ENCODE measurements around the gene ABCA4. TPM values are rescaled to one million over a fixed set of nuclear protein-coding genes. Genes with fewer than 3 reads are reported as not detected.
A peak's percentile ranks its signal among the peaks of the same experiment; 100 is the strongest.

The ABCA4 gene
- total and polyA plus RNA-seq, 7 donors, result 0.03 to 0.32 (median 0.09) TPM; not detected in 2

DNA sequence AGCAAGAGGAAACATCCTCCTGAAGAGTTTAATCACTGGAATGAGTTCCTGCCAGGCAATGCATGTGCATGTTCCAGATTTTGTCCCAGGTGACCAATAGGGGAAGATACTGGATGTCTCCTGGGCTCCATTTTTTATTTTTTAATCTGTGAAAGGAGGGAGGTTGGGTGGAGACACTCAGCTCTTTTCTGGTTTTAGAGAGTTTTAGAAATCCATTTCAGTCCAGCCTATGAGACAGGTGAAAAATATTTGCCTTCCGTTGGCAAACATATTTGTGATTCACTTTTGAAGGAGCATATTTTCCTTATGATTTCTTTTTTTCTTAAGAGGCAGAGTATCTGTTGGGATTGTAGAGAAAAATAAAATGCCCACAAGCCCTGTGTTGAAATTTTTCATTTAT lies 70.7 kb downstream of the ABCA4 start:
- WGBS, 3 donors, result 67 to 84% (median 71%) methylated on average over 1 of the region's 1 CpG
- TF ChIP-seq, protein P1, sequence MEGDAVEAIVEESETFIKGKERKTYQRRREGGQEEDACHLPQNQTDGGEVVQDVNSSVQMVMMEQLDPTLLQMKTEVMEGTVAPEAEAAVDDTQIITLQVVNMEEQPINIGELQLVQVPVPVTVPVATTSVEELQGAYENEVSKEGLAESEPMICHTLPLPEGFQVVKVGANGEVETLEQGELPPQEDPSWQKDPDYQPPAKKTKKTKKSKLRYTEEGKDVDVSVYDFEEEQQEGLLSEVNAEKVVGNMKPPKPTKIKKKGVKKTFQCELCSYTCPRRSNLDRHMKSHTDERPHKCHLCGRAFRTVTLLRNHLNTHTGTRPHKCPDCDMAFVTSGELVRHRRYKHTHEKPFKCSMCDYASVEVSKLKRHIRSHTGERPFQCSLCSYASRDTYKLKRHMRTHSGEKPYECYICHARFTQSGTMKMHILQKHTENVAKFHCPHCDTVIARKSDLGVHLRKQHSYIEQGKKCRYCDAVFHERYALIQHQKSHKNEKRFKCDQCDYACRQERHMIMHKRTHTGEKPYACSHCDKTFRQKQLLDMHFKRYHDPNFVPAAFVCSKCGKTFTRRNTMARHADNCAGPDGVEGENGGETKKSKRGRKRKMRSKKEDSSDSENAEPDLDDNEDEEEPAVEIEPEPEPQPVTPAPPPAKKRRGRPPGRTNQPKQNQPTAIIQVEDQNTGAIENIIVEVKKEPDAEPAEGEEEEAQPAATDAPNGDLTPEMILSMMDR (IDR thresholded peaks at IDR 0.05), result no peak
- ATAC-seq (no peak), DNase-seq (no peak)
- intact Hi-C loops (cut with DNase I), result no loop called here
- no peaks in the 10 kb centered on the region for H3K27me3 ChIP-seq (ENCODE audit: insufficient read depth in 3 of 3, low read length in 2 of 3)
- H3K27ac ChIP-seq, result peak overlapping the region; percentile 5
- H3K9me3 ChIP-seq, result no peaks in the 10 kb centered on the region
- no peak overlapping the region for H3K4me3 ChIP-seq
- no peaks in the 10 kb centered on the region for H3K36me3 ChIP-seq (ENCODE audit: insufficient read depth in 1 of 2, low read depth in 1 of 2)
- no peaks in the 10 kb centered on the region for H3K4me1 ChIP-seq

DNA sequence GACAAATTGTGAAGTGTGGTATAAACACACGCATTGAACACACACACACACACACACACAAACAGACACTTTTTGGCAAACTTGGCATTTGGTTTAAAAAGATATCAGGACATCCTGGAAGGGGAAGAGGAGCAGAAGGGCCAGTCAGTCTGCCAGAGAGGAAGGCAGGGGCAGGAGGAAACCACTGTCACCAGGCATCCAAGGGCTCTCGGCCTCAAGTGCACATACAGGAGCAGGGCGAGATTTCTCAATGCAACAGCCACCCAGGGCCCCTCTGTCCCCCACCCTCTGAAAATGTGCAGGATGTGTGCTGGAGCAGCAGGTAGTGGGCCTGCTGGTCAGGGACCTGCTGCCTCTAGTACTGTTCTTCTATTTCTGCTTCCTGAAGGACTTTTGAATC lies 71.2 kb downstream of the ABCA4 start:
- Histone ChIP-seq H3K9me3 (no peaks in the 10 kb centered on the region), H3K4me3 (no peak overlapping the region), H3K36me3 (ENCODE audit: insufficient read depth in 1 of 2, low read depth in 1 of 2) (no peaks in the 10 kb centered on the region), H3K27me3 (ENCODE audit: insufficient read depth in 3 of 3, low read length in 2 of 3) (no peaks in the 10 kb centered on the region), H3K27ac (peak overlapping the region; percentile 71), H3K4me1 (no peaks in the 10 kb centered on the region)
- DNase-seq (no peak), ATAC-seq (no peak)
- 85 to 91% (median 90%) methylated on average over 3 of the region's 3 CpGs for WGBS, 3 donors
- TF ChIP-seq, protein P1 (IDR thresholded peaks at IDR 0.05), result no peak
- intact Hi-C loops (cut with DNase I), result loop anchor here in 1 of 2 donors (5.0 kb wide), 1 partner anchor 188 kb away; the partner anchor contains the start of gene ARHGAP29

DNA sequence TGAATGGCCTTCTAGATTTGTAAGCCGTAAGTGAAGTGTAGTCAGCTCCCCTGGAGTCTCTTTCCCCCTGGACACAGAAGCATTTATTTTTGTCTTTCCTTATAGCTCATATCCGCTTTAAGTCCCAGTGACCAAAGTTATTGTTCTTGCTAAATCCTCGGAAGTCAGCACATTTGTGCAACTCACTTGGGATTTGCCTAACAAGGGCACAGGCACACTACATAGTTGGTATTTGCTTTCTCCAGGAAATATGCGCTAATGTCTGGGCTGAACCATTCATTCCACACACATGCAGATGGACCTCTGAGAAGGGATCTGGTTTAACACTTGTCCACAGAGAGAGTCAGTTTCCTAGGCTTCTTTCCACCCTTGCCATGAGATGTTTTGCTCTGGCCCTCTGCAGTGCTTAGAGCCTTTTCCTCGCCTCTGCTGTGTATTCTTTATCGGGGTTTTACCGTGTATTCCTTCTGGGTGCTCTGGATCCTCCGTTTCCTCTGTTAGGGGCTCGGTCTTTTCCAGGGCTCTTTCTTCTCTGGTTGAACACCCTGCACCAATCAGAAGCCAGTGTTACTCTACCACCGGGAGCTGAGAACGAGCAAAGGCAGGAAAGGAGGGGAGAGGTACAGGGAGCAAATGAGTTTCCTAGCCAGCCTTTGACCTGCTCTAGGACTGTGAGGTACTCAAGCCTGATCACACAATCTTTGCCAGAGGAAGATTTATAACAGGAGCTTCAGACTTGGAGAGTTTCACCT lies 72.4 kb downstream of the ABCA4 start:
- Histone ChIP-seq H3K4me3 (no peak overlapping the region), H3K9me3 (no peaks in the 10 kb centered on the region), H3K27ac (peak overlapping the region; percentile 80), H3K4me1 (no peaks in the 10 kb centered on the region), H3K27me3 (ENCODE audit: insufficient read depth in 3 of 3, low read length in 2 of 3) (no peaks in the 10 kb centered on the region), H3K36me3 (ENCODE audit: insufficient read depth in 1 of 2, low read depth in 1 of 2) (no peaks in the 10 kb centered on the region)
- intact Hi-C loops (cut with DNase I), result loop anchor here in 1 of 2 donors (5.0 kb wide), 1 partner anchor 189 kb away; the partner anchor contains the start of gene ARHGAP29
- ATAC-seq, result peak; percentile 22 to 51 (median 40)
- TF ChIP-seq, protein P1 (IDR thresholded peaks at IDR 0.05), result no peak
- no peak for DNase-seq
- 39 to 51% (median 48%) methylated on average over 11 of the region's 11 CpGs for WGBS, 3 donors

DNA sequence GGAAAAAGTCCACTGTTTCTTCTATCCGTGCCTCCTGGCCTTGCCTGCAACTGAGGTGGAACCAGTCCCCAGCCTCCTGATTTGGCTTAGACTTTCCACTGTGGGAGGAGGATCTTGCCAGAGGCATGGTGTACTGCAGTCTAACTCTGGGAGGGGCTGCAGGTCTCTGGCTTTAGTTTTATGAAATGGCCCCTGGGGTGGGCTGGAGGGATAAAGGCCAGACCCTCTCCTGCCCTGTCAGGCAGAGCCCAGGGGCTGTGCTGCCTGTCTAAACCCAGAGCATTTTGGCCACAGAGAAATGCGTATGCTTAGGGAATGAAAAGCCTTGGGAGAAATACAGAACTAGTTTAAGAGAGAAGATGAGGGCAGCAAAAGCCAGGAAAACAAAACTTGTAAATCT lies 73.0 kb downstream of the ABCA4 start:
- Histone ChIP-seq H3K4me1 (no peaks in the 10 kb centered on the region), H3K9me3 (no peaks in the 10 kb centered on the region), H3K27ac (peak overlapping the region; percentile 80), H3K27me3 (ENCODE audit: insufficient read depth in 3 of 3, low read length in 2 of 3) (no peaks in the 10 kb centered on the region), H3K36me3 (ENCODE audit: insufficient read depth in 1 of 2, low read depth in 1 of 2) (no peaks in the 10 kb centered on the region), H3K4me3 (no peak overlapping the region)
- ATAC-seq (no peak), DNase-seq (no peak)
- TF ChIP-seq, protein P1 (IDR thresholded peaks at IDR 0.05), result no peak
- WGBS, 3 donors, result 65 to 72% (median 70%) methylated on average over 2 of the region's 2 CpGs
- intact Hi-C loops (cut with DNase I), result loop anchor here in 1 of 2 donors (5.0 kb wide), 1 partner anchor 189 kb away; the partner anchor contains the start of gene ARHGAP29
